Jurkat, Clone E6-1 (cell line): ENCODE data around the gene RIPPLY1.
"Not testable (repeated sequence)": the region's sequence is repeated elsewhere in the genome, so short reads cannot be mapped to it uniquely, and the experiment has no call there.

Experiments
- DNase-seq: peaks from one replicate; pipeline ENCODE4 v3.0.0-alpha.2; 2011; ENCODE audit warnings: low read depth, low spot score
- H3K4me3 ChIP-seq: 2 replicates; pipeline ENCODE4 v1.5.1; 2011; ENCODE audit warnings: mild to moderate bottlenecking, low read length, control low read depth, moderate library complexity

RIPPLY1 gene

GRCh38 chrX:106872796-106873195 lies 30.3 kb downstream of the RIPPLY1 start:
- not testable (repeated sequence) for H3K4me3 ChIP-seq, DNase-seq

GRCh38 chrX:106863697-106864096 lies 39.4 kb downstream of the RIPPLY1 start:
- no peak for DNase-seq
- no peak overlapping the region for H3K4me3 ChIP-seq

- peak; percentile 10 for DNase-seq
- no peak overlapping the region for H3K4me3 ChIP-seq
Measured at GRCh38 chrX:106862972-106863688, 40.0 kb downstream of the RIPPLY1 start.
